Esophagus squamous epithelium (tissue), 4 donors: Measurements from ENCODE around the gene ZNF267.
"Not testable (repeated sequence)": the region's sequence is repeated elsewhere in the genome, so short reads cannot be mapped to it uniquely, and the experiment has no call there.

Source experiments
- POLR2A ChIP-seq, 4 donors: fragments of 450-650 bp; IDR thresholded peaks; one replicate each; pipeline ENCODE4 v1.6.1; 2017; ENCODE audit warnings: antibody characterized with exemption in 4 of 4, mild to moderate bottlenecking in 4 of 4, moderate library complexity in 3 of 4
- TF ChIP-seq, protein P1 (sequence below), 6 experiments: fragments of 450-650 bp in 4 of 6; fragments of 200-600 bp in 2 of 6; sonication (generic) in 2 of 6; IDR thresholded peaks; one replicate each; pipeline ENCODE4 v1.5.1; 2016 to 2019; ENCODE audit warnings: antibody characterized with exemption in 6 of 6, mild to moderate bottlenecking in 4 of 6, moderate library complexity in 4 of 6

- TF ChIP-seq POLR2A (IDR thresholded peaks at IDR 0.05): not testable (repeated sequence)
- TF ChIP-seq, protein P1, sequence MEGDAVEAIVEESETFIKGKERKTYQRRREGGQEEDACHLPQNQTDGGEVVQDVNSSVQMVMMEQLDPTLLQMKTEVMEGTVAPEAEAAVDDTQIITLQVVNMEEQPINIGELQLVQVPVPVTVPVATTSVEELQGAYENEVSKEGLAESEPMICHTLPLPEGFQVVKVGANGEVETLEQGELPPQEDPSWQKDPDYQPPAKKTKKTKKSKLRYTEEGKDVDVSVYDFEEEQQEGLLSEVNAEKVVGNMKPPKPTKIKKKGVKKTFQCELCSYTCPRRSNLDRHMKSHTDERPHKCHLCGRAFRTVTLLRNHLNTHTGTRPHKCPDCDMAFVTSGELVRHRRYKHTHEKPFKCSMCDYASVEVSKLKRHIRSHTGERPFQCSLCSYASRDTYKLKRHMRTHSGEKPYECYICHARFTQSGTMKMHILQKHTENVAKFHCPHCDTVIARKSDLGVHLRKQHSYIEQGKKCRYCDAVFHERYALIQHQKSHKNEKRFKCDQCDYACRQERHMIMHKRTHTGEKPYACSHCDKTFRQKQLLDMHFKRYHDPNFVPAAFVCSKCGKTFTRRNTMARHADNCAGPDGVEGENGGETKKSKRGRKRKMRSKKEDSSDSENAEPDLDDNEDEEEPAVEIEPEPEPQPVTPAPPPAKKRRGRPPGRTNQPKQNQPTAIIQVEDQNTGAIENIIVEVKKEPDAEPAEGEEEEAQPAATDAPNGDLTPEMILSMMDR (IDR thresholded peaks at IDR 0.05): not testable (repeated sequence)
Measured at GRCh38 chr16:31956221-31956620, 82.6 kb downstream of the ZNF267 start.
